AG04450 (cell line): ENCODE data around the gene CBLN3. TPM values are rescaled to one million over a fixed set of nuclear protein-coding genes. Genes with fewer than 3 reads are reported as not detected.

Source experiments
- CTCF ChIA-PET: fragments of 300-600, 350-600 bp; formaldehyde crosslinking; extraction: SDS; loops from one replicate; lab custom pipeline; 2022; ENCODE audit warnings: antibody characterized with exemption, inconsistent platforms; lab: Charles Lee
- POLR2A ChIA-PET: fragments of 350-600 bp; formaldehyde crosslinking; extraction: SDS; loops from one replicate; lab custom pipeline; 2021; ENCODE audit warnings: antibody characterized with exemption, inconsistent platforms; lab: Yijun Ruan, JAX
- DNase-seq: peaks from one replicate; pipeline ENCODE4 v3.0.0-alpha.2; 2011; ENCODE audit warnings: low read depth, low spot score
- H3K27ac ChIP-seq: one replicate; pipeline ENCODE4 v1.5.1; 2012; ENCODE audit warnings: low read depth, low read length, control low read depth
- H3K27me3 ChIP-seq: one replicate; pipeline ENCODE4 v1.6.0; 2012; ENCODE audit warnings: low read length; ENCODE audit not compliant: control insufficient read depth, insufficient read depth
- H3K4me3 ChIP-seq: 2 replicates; pipeline ENCODE4 v1.5.1; 2011; ENCODE audit warnings: mild to moderate bottlenecking, low read depth, low read length, control low read depth
- H3K9me3 ChIP-seq: 2 replicates; pipeline ENCODE4 v1.5.1; 2012; ENCODE audit warnings: low read length; ENCODE audit not compliant: control insufficient read depth, insufficient read depth
- polyA plus RNA-seq: library from polyadenylated mRNA; depleted of rRNA; stranded (reverse); fragments of >200 nt; gene quantifications from 2 replicates; pipeline ENCODE4 v1.2.3, GENCODE V29; 2011
- TF ChIP-seq, protein P1 (sequence below): IDR thresholded peaks from 2 replicates; pipeline ENCODE4 v1.5.1; 2011; ENCODE audit warnings: low read depth, low read length, control low read depth, inconsistent platforms

The CBLN3 gene
- polyA plus RNA-seq, 1 experiment = 1.8 TPM

DNA sequence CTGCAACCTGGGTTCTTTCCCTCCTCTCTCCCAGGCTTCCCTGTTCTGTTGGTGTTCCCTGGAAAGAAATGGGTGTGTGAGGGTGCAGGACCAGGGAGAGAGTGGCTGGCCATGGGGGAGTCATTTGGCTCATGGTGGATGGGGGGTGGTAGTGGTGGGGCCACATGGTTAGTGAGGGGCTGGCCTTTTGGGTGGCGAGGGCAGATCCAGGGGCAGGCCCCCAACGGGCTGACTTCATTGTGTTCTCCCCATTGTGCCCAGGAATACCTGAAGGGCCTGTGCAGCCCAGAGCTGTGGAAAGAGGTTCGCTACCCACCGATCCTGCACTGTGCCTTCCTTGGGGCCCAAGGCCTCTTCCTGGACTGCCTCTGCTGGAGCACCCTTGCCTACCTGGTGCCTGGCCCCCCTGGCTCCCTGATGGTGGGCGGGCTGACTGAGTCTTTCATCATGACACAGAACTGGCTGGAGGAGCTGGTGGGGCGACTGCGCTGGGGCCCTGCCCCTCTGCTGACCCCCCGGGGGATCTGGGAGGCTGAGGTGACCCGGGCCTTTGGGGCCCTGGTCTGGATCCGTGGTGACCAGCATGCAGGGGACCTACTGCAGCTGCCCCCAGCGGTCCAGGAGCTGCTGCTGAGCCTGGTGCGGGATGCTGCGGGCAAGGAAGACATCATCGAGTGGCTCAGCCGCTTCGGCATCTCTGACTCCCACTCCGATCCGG lies 21.7 kb downstream of the CBLN3 start:
- no peaks in the 10 kb centered on the region for H3K9me3 ChIP-seq
- ChIA-PET CTCF (interaction anchor here (1.5 to 3.6 kb wide), 4 partner anchors 24 to 75 kb away, joined by 7 to 18 read pairs (median 9); no protein-coding TSS in a partner anchor), POLR2A (no interaction called here)
- H3K27me3 ChIP-seq = peaks cover 6% of the 10 kb centered on the region
- H3K27ac ChIP-seq = no peak overlapping the region
- H3K4me3 ChIP-seq = no peak overlapping the region
- TF ChIP-seq, protein P1, sequence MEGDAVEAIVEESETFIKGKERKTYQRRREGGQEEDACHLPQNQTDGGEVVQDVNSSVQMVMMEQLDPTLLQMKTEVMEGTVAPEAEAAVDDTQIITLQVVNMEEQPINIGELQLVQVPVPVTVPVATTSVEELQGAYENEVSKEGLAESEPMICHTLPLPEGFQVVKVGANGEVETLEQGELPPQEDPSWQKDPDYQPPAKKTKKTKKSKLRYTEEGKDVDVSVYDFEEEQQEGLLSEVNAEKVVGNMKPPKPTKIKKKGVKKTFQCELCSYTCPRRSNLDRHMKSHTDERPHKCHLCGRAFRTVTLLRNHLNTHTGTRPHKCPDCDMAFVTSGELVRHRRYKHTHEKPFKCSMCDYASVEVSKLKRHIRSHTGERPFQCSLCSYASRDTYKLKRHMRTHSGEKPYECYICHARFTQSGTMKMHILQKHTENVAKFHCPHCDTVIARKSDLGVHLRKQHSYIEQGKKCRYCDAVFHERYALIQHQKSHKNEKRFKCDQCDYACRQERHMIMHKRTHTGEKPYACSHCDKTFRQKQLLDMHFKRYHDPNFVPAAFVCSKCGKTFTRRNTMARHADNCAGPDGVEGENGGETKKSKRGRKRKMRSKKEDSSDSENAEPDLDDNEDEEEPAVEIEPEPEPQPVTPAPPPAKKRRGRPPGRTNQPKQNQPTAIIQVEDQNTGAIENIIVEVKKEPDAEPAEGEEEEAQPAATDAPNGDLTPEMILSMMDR = no peak
- DNase-seq = no peak

DNA sequence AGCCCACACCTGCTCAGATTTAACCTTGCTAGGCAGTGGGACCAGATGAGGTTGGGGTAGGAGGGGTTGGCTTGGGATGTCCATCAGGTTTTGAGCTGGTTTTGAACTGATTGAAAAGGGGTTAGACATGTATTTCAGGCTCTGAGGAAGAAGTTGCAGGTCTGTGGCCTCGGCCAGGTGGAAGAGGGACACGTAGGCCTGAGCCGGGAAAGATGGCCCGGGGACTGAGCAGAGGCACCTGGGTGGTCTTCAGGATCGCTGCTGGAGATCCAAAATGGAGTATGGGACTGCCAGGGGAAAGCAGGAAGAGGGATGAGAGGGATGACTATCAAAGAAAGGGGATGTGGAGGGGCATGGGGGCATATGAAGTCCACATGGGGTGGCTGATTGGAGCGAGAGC lies 23.1 kb downstream of the CBLN3 start:
- H3K4me3 ChIP-seq = no peak overlapping the region
- POLR2A ChIA-PET = interaction anchor here (0.7 kb wide), 1 partner anchor 40 kb away, joined by 5 read pairs; no protein-coding TSS in a partner anchor
- CTCF ChIA-PET = interaction anchor here (1.2 to 3.6 kb wide), 5 partner anchors 25 to 316 kb away, joined by 3 to 18 read pairs (median 8); partner anchors contain the start of gene CIDEB
- no peak for DNase-seq
- peaks cover 6% of the 10 kb centered on the region for H3K27me3 ChIP-seq
- no peaks in the 10 kb centered on the region for H3K9me3 ChIP-seq
- no peak overlapping the region for H3K27ac ChIP-seq
- TF ChIP-seq, protein P1 = no peak

DNA sequence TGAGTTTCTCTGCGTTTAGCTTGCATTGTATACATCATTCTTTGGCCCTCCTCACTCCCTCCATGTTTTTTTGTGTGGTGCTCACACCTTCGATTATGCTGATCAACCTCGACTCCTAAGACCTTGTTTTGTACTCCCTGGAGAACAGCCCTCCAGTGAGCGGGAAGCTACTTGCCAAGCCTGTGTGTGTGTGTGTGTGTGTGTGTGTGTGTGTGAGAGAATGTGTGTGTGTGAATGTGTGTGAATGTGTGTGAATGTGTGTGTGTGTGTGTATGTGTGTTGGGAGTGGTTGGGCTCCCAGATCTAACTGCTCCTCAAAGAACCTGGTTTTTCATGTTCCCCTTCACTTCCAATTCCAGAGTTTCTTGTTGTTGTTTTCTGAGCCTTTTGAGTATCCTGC lies 24.7 kb downstream of the CBLN3 start:
- no peak for DNase-seq
- TF ChIP-seq, protein P1 = no peak
- H3K4me3 ChIP-seq = no peak overlapping the region
- no peaks in the 10 kb centered on the region for H3K9me3 ChIP-seq
- no peak overlapping the region for H3K27ac ChIP-seq
- POLR2A ChIA-PET = interaction anchor here (1.6 kb wide), 1 partner anchor 32 kb away, joined by 4 read pairs; no protein-coding TSS in a partner anchor
- H3K27me3 ChIP-seq = peaks cover 6% of the 10 kb centered on the region
- CTCF ChIA-PET = interaction anchor here (0.7 to 3.8 kb wide), 5 partner anchors 9 to 108 kb away, joined by 3 to 24 read pairs (median 6); no protein-coding TSS in a partner anchor

DNA sequence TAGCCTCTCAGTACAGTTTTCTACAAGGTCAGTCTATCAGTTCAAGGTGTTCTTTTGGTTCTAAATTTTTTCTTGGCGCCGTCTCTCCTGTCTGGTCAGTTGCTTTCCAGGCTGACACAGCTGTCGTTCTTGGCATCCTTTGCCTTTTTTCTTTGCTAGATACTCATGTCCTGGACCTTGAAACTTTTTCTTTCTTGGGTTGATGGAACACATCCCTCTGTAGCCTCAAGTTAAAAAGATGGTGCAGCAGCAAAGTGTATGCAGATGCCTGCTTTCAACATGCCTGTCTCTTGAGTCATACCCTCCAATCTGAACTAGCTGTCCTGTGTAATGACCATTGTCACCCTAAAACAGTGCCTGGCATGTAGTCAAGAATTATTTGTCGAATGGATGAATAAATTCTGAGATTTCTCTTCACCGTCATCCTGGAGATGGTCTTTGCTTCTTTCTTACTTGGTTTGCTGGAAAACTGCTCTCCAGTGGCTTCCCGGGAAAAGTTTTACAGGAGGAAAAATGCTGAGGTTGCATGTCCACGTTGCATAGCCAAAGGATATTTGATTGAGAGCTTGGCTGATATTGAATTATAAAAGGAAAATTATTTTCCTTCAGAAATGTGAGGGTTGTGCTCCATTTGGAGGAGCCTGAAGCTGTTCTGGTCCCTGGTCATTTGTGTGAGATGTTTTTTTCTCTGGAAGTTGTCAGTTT lies 26.0 kb downstream of the CBLN3 start:
- Histone ChIP-seq H3K9me3 (no peaks in the 10 kb centered on the region), H3K4me3 (no peak overlapping the region), H3K27ac (no peak overlapping the region), H3K27me3 (peaks cover 6% of the 10 kb centered on the region)
- CTCF ChIA-PET = interaction anchor here (1.2 to 3.8 kb wide), 5 partner anchors 10 to 70 kb away, joined by 4 to 24 read pairs (median 8); no protein-coding TSS in a partner anchor
- POLR2A ChIA-PET = interaction anchor here (1.0 to 1.6 kb wide), 2 partner anchors 26 to 30 kb away, joined by 3 to 4 read pairs; partner anchors contain the start of genes CBLN3 and KHNYN
- no peak for DNase-seq
- TF ChIP-seq, protein P1 = no peak
